Transverse colon (tissue), 4 donors: ENCODE data around the gene CAMTA1.

Source experiments
- EP300 ChIP-seq: sonication (generic); formaldehyde crosslinking; IDR thresholded peaks from one replicate; pipeline ENCODE4 v1.6.1; 2017; ENCODE audit warnings: antibody characterized with exemption, low read depth
- POLR2A ChIP-seq: fragments of 450-650 bp; IDR thresholded peaks from one replicate; pipeline ENCODE4 v1.6.1; 2016; ENCODE audit warnings: antibody characterized with exemption, mild to moderate bottlenecking, moderate library complexity
- POLR2AphosphoS5 ChIP-seq, 3 donors: sonication (generic); formaldehyde crosslinking; IDR thresholded peaks; one replicate each; pipeline ENCODE4 v1.6.1; 2016; ENCODE audit warnings: antibody characterized with exemption in 3 of 3
- TF ChIP-seq, protein P1 (sequence below), 5 experiments: fragments of 200-600 bp in 3 of 5; fragments of 450-650 bp in 2 of 5; sonication (generic) in 3 of 5; IDR thresholded peaks; 1 replicate in 2 of 5; 2 replicates in 3 of 5; pipeline ENCODE4 v1.5.1; 2016 to 2017; ENCODE audit warnings: antibody characterized with exemption in 5 of 5, inconsistent platforms in 3 of 5, mild to moderate bottlenecking in 2 of 5, moderate library complexity in 1 of 5

GRCh38 chr1:6872573-6873261, 87.5 kb downstream of the CAMTA1 start:
- TF ChIP-seq, protein P1, sequence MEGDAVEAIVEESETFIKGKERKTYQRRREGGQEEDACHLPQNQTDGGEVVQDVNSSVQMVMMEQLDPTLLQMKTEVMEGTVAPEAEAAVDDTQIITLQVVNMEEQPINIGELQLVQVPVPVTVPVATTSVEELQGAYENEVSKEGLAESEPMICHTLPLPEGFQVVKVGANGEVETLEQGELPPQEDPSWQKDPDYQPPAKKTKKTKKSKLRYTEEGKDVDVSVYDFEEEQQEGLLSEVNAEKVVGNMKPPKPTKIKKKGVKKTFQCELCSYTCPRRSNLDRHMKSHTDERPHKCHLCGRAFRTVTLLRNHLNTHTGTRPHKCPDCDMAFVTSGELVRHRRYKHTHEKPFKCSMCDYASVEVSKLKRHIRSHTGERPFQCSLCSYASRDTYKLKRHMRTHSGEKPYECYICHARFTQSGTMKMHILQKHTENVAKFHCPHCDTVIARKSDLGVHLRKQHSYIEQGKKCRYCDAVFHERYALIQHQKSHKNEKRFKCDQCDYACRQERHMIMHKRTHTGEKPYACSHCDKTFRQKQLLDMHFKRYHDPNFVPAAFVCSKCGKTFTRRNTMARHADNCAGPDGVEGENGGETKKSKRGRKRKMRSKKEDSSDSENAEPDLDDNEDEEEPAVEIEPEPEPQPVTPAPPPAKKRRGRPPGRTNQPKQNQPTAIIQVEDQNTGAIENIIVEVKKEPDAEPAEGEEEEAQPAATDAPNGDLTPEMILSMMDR (IDR thresholded peaks at IDR 0.05) = no peak
- no peak for TF ChIP-seq POLR2A
- no peak for TF ChIP-seq EP300
- no peak for TF ChIP-seq POLR2AphosphoS5 (IDR thresholded peaks at IDR 0.05)
